H1 (cell line): ENCODE data around the gene KIN.
"Not testable (repeated sequence)": the region's sequence is repeated elsewhere in the genome, so short reads cannot be mapped to it uniquely, and the experiment has no call there.

Experiments
- ATF2 ChIP-seq: IDR thresholded peaks from 2 replicates; pipeline ENCODE4 v1.6.1; 2012; ENCODE audit warnings: low read length, inconsistent platforms
- CBX5 ChIP-seq: fragments of 300-800, 300-1000 bp; sonication (generic); IDR thresholded peaks from 2 replicates; pipeline ENCODE4 v1.7.1; 2016; ENCODE audit warnings: antibody characterized with exemption, low read length, low read depth
- NRF1 ChIP-seq: IDR thresholded peaks from 2 replicates; pipeline ENCODE4 v1.6.1; 2011; ENCODE audit warnings: mild to moderate bottlenecking, low read depth, low read length, improper control_type of control experiment
- POLR2A ChIP-seq, 2 experiments: IDR thresholded peaks; 1 replicate in 1 of 2; 2 replicates in 1 of 2; pipeline ENCODE4 v1.6.1; 2011; ENCODE audit warnings: low read depth in 2 of 2, low read length in 2 of 2, mild to moderate bottlenecking in 2 of 2; ENCODE audit errors: control extremely low read depth in 1 of 2
- USF2 ChIP-seq: IDR thresholded peaks from 2 replicates; pipeline ENCODE4 v1.6.1; 2011; ENCODE audit warnings: low read length, improper control_type of control experiment

- TF ChIP-seq USF2; CBX5; NRF1; ATF2; POLR2A (IDR thresholded peaks at IDR 0.05; ENCODE audit: control extremely low read depth in 1 of 2, low read depth in 2 of 2, low read length in 2 of 2): not testable (repeated sequence)
These were observed 5.6 kb downstream of the KIN start for GRCh38 chr10:7782194-7782593.
